ENCODE results near the gene RRP12. TPM values are rescaled to one million over a fixed set of nuclear protein-coding genes. Genes with fewer than 3 reads are reported as not detected.

Gene RRP12
- total RNA-seq, 6 experiments from 2014 or later, result 37.3 to 46.6 (median 42.2) TPM

DNA sequence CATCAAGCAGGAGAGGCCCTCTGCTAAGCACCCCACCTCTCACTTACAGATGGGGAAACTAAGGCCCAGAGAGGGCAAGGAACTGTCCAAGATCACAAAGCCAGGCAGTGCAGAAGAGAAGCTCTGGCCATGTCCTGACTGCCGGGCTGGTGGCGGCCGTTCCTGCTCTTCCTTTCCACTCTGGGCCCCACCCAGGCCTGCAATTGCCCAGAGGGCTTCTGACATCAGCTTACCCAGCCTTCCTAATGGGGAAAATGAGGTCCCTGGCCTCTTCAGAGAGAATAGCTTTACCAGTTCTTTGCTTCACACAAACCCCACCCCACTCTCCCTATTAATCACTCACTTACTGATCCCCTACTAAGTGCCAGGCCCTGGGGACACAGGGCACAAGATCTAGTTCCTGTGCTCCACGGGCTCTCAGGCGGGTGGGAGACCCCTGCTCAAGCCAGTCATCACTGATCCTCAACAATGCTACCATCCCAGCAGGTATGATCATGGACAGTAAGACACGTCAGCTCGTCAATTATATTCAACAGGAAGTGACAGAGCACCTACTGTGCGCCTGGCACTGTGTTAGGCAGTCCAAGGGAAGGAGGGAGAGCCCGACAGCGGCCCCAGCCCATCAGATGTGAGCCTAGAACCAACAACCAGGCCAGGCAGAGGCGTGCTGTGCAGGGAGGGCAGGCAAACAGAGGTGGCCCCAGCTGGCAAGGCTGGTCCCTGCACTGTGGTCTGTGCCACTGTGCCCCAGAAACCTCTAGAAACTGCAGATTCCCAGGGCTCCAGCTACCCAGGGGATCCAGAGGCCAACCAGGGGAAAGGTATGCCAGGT, 40.2 kb downstream of the RRP12 start:
- TF ChIP-seq, protein P1, sequence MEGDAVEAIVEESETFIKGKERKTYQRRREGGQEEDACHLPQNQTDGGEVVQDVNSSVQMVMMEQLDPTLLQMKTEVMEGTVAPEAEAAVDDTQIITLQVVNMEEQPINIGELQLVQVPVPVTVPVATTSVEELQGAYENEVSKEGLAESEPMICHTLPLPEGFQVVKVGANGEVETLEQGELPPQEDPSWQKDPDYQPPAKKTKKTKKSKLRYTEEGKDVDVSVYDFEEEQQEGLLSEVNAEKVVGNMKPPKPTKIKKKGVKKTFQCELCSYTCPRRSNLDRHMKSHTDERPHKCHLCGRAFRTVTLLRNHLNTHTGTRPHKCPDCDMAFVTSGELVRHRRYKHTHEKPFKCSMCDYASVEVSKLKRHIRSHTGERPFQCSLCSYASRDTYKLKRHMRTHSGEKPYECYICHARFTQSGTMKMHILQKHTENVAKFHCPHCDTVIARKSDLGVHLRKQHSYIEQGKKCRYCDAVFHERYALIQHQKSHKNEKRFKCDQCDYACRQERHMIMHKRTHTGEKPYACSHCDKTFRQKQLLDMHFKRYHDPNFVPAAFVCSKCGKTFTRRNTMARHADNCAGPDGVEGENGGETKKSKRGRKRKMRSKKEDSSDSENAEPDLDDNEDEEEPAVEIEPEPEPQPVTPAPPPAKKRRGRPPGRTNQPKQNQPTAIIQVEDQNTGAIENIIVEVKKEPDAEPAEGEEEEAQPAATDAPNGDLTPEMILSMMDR (IDR thresholded peaks at IDR 0.05), result no peak
- no peaks in the 10 kb centered on the region for H3K9me3 Mint-ChIP-seq

DNA sequence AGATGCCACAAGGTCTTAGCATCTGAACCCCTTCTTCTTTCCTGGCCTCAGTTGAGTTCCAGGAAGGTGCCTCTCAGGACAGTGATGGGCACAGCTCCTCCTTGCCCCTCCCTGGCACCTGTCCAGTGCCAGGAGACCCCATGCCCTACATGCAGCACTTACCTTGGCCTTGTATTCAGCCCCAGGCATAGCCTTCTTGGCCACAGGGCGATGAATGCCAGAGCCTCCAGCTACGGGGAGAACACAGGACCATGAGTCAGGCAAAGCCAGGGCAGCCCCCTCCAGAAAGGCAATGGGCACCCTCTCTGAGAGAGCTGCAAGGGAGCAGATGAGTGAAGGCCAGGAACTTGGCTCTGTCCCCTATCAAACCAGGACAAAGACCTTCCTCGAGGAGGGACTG, 42.4 kb downstream of the RRP12 start:
- no peak for DNase-seq
- no peaks in the 10 kb centered on the region for H3K27me3 Mint-ChIP-seq (ENCODE audit: insufficient read depth)
- H3K4me1 Mint-ChIP-seq (ENCODE audit: low read depth), result no peaks in the 10 kb centered on the region
- H3K27ac Mint-ChIP-seq, result no peak overlapping the region
- TF ChIP-seq, protein P1 (IDR thresholded peaks at IDR 0.05), result no peak
- no peaks in the 10 kb centered on the region for H3K9me3 Mint-ChIP-seq
- H3K36me3 Mint-ChIP-seq (ENCODE audit: low read depth), result peaks cover 21% of the 10 kb centered on the region
- H3K4me3 Mint-ChIP-seq, result no peak overlapping the region

More for the DNA sequence above, 40.2 kb downstream of the RRP12 start:
- no peak for DNase-seq
- Mint-ChIP-seq H3K4me1 (ENCODE audit: low read depth) (no peaks in the 10 kb centered on the region), H3K4me3 (no peak overlapping the region), H3K27me3 (ENCODE audit: insufficient read depth) (no peaks in the 10 kb centered on the region; the same call in 1 of the 2 replicates), H3K36me3 (ENCODE audit: low read depth) (peaks cover 32% of the 10 kb centered on the region), H3K27ac (no peak overlapping the region)

DNA sequence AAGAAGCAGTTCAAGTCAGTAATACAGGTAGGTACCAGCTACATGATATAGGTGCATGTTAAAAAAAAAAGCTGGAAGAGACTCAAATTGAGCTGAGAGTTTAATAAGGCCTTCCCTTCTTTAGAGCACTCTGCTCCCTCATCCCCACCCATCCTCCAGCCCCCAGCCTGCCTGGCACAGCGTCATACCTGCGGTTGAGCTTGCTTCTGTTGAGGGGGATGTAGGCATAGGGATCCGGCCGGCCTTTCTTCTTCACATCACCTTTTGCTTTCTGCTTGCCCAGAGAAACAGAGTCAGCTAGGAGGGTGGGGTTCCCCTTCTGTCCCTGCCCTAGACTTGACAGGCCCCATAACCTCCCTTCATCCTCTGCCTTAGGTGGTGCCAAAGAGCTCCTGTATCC, 42.8 kb downstream of the RRP12 start:
- no peak overlapping the region for H3K4me3 Mint-ChIP-seq
- H3K9me3 Mint-ChIP-seq, result no peaks in the 10 kb centered on the region
- H3K27me3 Mint-ChIP-seq (ENCODE audit: insufficient read depth), result no peaks in the 10 kb centered on the region
- H3K27ac Mint-ChIP-seq, result no peak overlapping the region
- H3K36me3 Mint-ChIP-seq (ENCODE audit: low read depth), result peaks cover 21% of the 10 kb centered on the region
- TF ChIP-seq, protein P1 (IDR thresholded peaks at IDR 0.05), result no peak
- DNase-seq, result no peak
- no peaks in the 10 kb centered on the region for H3K4me1 Mint-ChIP-seq (ENCODE audit: low read depth)

DNA sequence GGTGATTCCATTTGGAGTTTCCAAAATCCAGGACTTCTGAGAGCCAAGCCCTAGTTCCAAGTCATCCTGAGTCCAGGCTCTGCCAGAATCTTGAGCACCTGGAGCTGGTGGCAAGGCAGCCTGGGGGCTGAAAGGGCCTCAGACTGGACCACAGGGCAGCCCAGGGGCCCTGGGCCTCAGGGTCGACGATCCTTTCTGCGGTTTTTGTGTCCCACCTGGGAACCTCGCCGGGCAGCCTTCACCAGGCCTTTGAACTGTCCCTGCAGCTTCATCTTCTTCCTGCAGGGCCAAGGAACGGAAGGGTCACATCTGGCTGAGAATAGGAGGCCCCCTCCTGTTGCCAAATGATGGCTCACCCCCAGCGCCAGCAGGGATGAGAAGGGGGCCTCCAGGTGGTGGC, 44.2 kb downstream of the RRP12 start:
- Mint-ChIP-seq H3K9me3 (no peaks in the 10 kb centered on the region), H3K27ac (no peak overlapping the region; the same call in 1 of the 2 replicates), H3K27me3 (ENCODE audit: insufficient read depth) (no peaks in the 10 kb centered on the region), H3K36me3 (ENCODE audit: low read depth) (peaks cover 21% of the 10 kb centered on the region), H3K4me3 (no peak overlapping the region), H3K4me1 (ENCODE audit: low read depth) (no peaks in the 10 kb centered on the region)
- no peak for DNase-seq
- TF ChIP-seq, protein P1 (IDR thresholded peaks at IDR 0.05), result no peak

DNA sequence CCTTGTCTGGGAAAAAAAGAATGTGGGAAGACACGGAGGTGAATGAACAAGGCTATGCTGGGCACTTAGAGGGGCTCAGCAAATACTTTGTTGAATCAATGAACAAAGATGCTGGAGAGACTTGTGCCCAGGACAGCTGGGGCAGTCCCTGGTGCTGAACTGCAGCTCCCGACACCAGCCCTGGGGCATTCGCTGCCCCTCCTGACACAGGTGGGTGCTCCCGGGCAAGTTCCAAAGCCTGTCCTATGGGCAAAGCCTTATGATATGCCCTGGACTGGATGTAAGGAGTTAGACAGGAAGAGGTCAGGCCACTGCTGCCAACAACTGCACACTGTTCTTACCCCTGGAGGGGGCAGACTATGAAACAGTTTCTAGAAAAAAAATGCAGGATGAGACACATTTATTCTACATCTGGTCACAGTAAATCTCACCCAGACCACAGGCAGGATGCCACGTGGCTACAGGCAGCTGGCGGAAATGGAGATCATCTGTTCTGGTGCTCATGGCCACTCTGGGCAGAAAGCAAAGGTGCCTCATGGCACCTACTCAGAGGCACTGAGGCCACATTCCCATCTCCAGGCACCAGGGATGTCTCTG, 44.7 kb downstream of the RRP12 start:
- peaks cover 21% of the 10 kb centered on the region for H3K36me3 Mint-ChIP-seq (ENCODE audit: low read depth)
- H3K27ac Mint-ChIP-seq, result no peak overlapping the region
- no peaks in the 10 kb centered on the region for H3K9me3 Mint-ChIP-seq
- H3K4me1 Mint-ChIP-seq (ENCODE audit: low read depth), result no peaks in the 10 kb centered on the region
- DNase-seq, result no peak
- no peaks in the 10 kb centered on the region for H3K27me3 Mint-ChIP-seq (ENCODE audit: insufficient read depth)
- TF ChIP-seq, protein P1 (IDR thresholded peaks at IDR 0.05), result no peak
- H3K4me3 Mint-ChIP-seq, result no peak overlapping the region

All from HFFc6 (cell line).